Mesenchymal stem cell (in vitro differentiated cells and primary cell): ENCODE measurements around the gene METTL9. TPM values are rescaled to one million over a fixed set of nuclear protein-coding genes. Genes with fewer than 3 reads are reported as not detected.
"Not testable (repeated sequence)": the region's sequence is repeated elsewhere in the genome, so short reads cannot be mapped to it uniquely, and the experiment has no call there.

Experiments used
- DNase-seq: peaks from one replicate; pipeline ENCODE4 v3.0.0-alpha.2; 2013
- H2AFZ ChIP-seq: one replicate; pipeline ENCODE4 v1.6.1; 2013; ENCODE audit warnings: low read depth, mild to moderate bottlenecking, control low read depth, inconsistent platforms, low read length, moderate library complexity
- H2AK5ac ChIP-seq: 2 replicates; pipeline ENCODE4 v1.6.1; 2013; ENCODE audit warnings: low read length, moderate library complexity, mild to moderate bottlenecking, inconsistent platforms; ENCODE audit not compliant: severe bottlenecking
- H2BK120ac ChIP-seq: one replicate; pipeline ENCODE4 v1.6.1; 2013; ENCODE audit warnings: low read depth, mild to moderate bottlenecking, inconsistent platforms, low read length, moderate library complexity
- H2BK12ac ChIP-seq, 2 experiments: one replicate each; pipeline ENCODE4 v1.6.1; 2013; ENCODE audit warnings: inconsistent platforms in 2 of 2, low read length in 2 of 2, mild to moderate bottlenecking in 2 of 2, moderate library complexity in 2 of 2, control low read depth in 1 of 2
- H2BK15ac ChIP-seq: one replicate; pipeline ENCODE4 v1.6.1; 2013; ENCODE audit warnings: mild to moderate bottlenecking, low read depth, inconsistent platforms; ENCODE audit not compliant: poor library complexity, severe bottlenecking
- H2BK5ac ChIP-seq: 2 replicates; pipeline ENCODE4 v1.6.1; 2013; ENCODE audit warnings: low read depth, mild to moderate bottlenecking, low read length, control low read depth, inconsistent platforms; ENCODE audit not compliant: poor library complexity, severe bottlenecking
- H3K14ac ChIP-seq, 2 experiments: one replicate each; pipeline ENCODE4 v1.6.1; 2013; ENCODE audit warnings: inconsistent platforms in 2 of 2, low read length in 2 of 2, control low read depth in 1 of 2, mild to moderate bottlenecking in 1 of 2, moderate library complexity in 1 of 2
- H3K18ac ChIP-seq, 2 experiments: one replicate each; pipeline ENCODE4 v1.6.1; 2013; ENCODE audit warnings: inconsistent platforms in 2 of 2, low read length in 2 of 2, control low read depth in 1 of 2, low read depth in 1 of 2, mild to moderate bottlenecking in 1 of 2
- H3K23ac ChIP-seq, 2 experiments: one replicate each; pipeline ENCODE4 v1.6.1; 2013; ENCODE audit warnings: inconsistent platforms in 2 of 2, low read length in 2 of 2, mild to moderate bottlenecking in 2 of 2, moderate library complexity in 2 of 2, control low read depth in 1 of 2
- H3K27ac ChIP-seq: 2 replicates; pipeline ENCODE4 v1.5.1; 2013; ENCODE audit warnings: mild to moderate bottlenecking, moderate library complexity, low read length, control low read depth, inconsistent platforms; ENCODE audit not compliant: poor library complexity, severe bottlenecking
- H3K27me3 ChIP-seq, 2 experiments: 2 replicates each; pipeline versions ENCODE4 v1.6.1 to v1.7.0; 2013; ENCODE audit warnings: low read length in 2 of 2, mild to moderate bottlenecking in 2 of 2, moderate library complexity in 2 of 2, control low read depth in 1 of 2, inconsistent platforms in 1 of 2; ENCODE audit not compliant: control insufficient read depth in 1 of 2, insufficient read depth in 1 of 2
- H3K36me3 ChIP-seq, 2 experiments: 2 replicates each; pipeline versions ENCODE4 v1.6.1 to v1.7.0; 2013; ENCODE audit warnings: low read length in 2 of 2, control low read depth in 1 of 2, inconsistent platforms in 1 of 2, low read depth in 1 of 2, mild to moderate bottlenecking in 1 of 2; ENCODE audit not compliant: insufficient read depth in 2 of 2, control insufficient read depth in 1 of 2
- H3K4ac ChIP-seq, 2 experiments: one replicate each; pipeline ENCODE4 v1.6.1; 2013; ENCODE audit warnings: inconsistent platforms in 2 of 2, low read length in 2 of 2, mild to moderate bottlenecking in 2 of 2, moderate library complexity in 2 of 2, control low read depth in 1 of 2, low read depth in 1 of 2
- H3K4me1 ChIP-seq: 2 replicates; pipeline ENCODE4 v1.6.1; 2013; ENCODE audit warnings: low read depth, low read length, control low read depth; ENCODE audit not compliant: control insufficient read depth, insufficient read depth
- H3K4me2 ChIP-seq: 2 replicates; pipeline ENCODE4 v1.6.1; 2013; ENCODE audit warnings: low read length, mild to moderate bottlenecking, inconsistent platforms; ENCODE audit not compliant: poor library complexity, severe bottlenecking
- H3K4me3 ChIP-seq, 2 experiments: 2 replicates each; pipeline versions ENCODE4 v1.5.1 to v1.7.0; 2013; ENCODE audit warnings: low read length in 2 of 2, mild to moderate bottlenecking in 2 of 2, control low read depth in 1 of 2, low read depth in 1 of 2; ENCODE audit not compliant: insufficient read depth in 1 of 2
- H3K79me1 ChIP-seq: replicated peaks from 2 replicates; pipeline ENCODE4 v1.6.1; 2013; ENCODE audit warnings: mild to moderate bottlenecking, control low read depth, low read length, inconsistent platforms; ENCODE audit not compliant: poor library complexity, severe bottlenecking
- H3K9ac ChIP-seq: 2 replicates; pipeline ENCODE4 v1.7.0; 2013; ENCODE audit warnings: mild to moderate bottlenecking, low read length, moderate library complexity
- H3K9me3 ChIP-seq: 2 replicates; pipeline ENCODE4 v1.7.0; 2013; ENCODE audit warnings: mild to moderate bottlenecking, low read length; ENCODE audit not compliant: control insufficient read depth
- H4K8ac ChIP-seq: one replicate; pipeline ENCODE4 v1.6.1; 2013; ENCODE audit warnings: inconsistent platforms, mild to moderate bottlenecking, low read length, moderate library complexity
- H4K91ac ChIP-seq: one replicate; pipeline ENCODE4 v1.6.1; 2013; ENCODE audit warnings: mild to moderate bottlenecking, low read length, inconsistent platforms
- WGBS: methylation state at CpG from one replicate; pipeline ENCODE4 v1.1.7; 2013; ENCODE audit warnings: mixed read lengths; 5-methylcytosine and 5-hydroxymethylcytosine counted together
- polyA plus RNA-seq, 2 experiments: library from polyadenylated mRNA; stranded (reverse); fragments of 200-250 nt; gene quantifications; one replicate each; pipeline ENCODE4 v1.2.3, GENCODE V29; 2013

Gene METTL9
- polyA plus RNA-seq (2013, experiment 1 of 2), result 113 TPM
- polyA plus RNA-seq (2013, experiment 2 of 2), result 117 TPM

GRCh38 chr16:21599122-21600030 lies at the start of gene METTL9:
METTL9 (plus strand) TSS chr16:21599577; CDS start chr16:21599734, 157 bp downstream.
- H3K23ac ChIP-seq, result peak within 1 kb of the TSS; percentile 86 to 97
- WGBS, result under 1% methylated on average over 66 of the region's 100 CpGs
- peak within 1 kb of the TSS; percentile 95 to 97 for H3K4me3 ChIP-seq

GRCh38 chr16:21549975-21550374 lies 49.4 kb upstream of the METTL9 start:
- not testable (repeated sequence) for H4K91ac ChIP-seq, H3K27ac ChIP-seq, H2BK120ac ChIP-seq, H4K8ac ChIP-seq, H3K4me2 ChIP-seq, H2BK12ac ChIP-seq, H3K4ac ChIP-seq, H3K14ac ChIP-seq, H3K9me3 ChIP-seq, H2BK5ac ChIP-seq, H3K4me1 ChIP-seq, H3K4me3 ChIP-seq, H3K23ac ChIP-seq, H2AK5ac ChIP-seq, H3K36me3 ChIP-seq, H3K18ac ChIP-seq, H2AFZ ChIP-seq, DNase-seq, H3K79me1 ChIP-seq, H2BK15ac ChIP-seq, H3K9ac ChIP-seq
- peaks cover 4 to 22% of the 10 kb centered on the region in 2 experiments for H3K27me3 ChIP-seq
- WGBS, result 87% methylated on average over 12 of the region's 17 CpGs

More at GRCh38 chr16:21599122-21600030, at the start of gene METTL9:
- Histone ChIP-seq H4K91ac (peak within 1 kb of the TSS; percentile 90), H3K27ac (peak within 1 kb of the TSS; percentile 77), H2BK12ac (peak within 1 kb of the TSS; percentile 42 to 96), H2AFZ (peak within 1 kb of the TSS; percentile 96), H3K18ac (peak within 1 kb of the TSS; percentile 97), H3K4me1 (peaks cover 3% of the 10 kb centered on the region), H3K36me3 (no peaks in the 10 kb centered on the region), H3K4me2 (peak within 1 kb of the TSS; percentile 80), H3K4ac (peak within 1 kb of the TSS; percentile 36 to 98), H3K79me1 (no peaks in the 10 kb centered on the region), H3K9ac (peak within 1 kb of the TSS; percentile 95), H4K8ac (peak within 1 kb of the TSS; percentile 98), H3K14ac (peak within 1 kb of the TSS; percentile 49 to 100), H2BK15ac (peak within 1 kb of the TSS; percentile 97), H2AK5ac (no peak within 1 kb of the TSS), H2BK120ac (peak within 1 kb of the TSS; percentile 95), H2BK5ac (peak within 1 kb of the TSS; percentile 93), H3K27me3 (no peaks in the 10 kb centered on the region), H3K9me3 (no peaks in the 10 kb centered on the region)
- DNase-seq, result peak; percentile 95

GRCh38 chr16:21550435-21550834 lies 48.9 kb upstream of the METTL9 start:
- H3K23ac ChIP-seq, H2BK120ac ChIP-seq, H2BK12ac ChIP-seq, H2AFZ ChIP-seq, DNase-seq, H3K18ac ChIP-seq, H4K8ac ChIP-seq, H2AK5ac ChIP-seq, H3K4me3 ChIP-seq, H3K27ac ChIP-seq, H3K79me1 ChIP-seq, H3K36me3 ChIP-seq, H3K14ac ChIP-seq, H2BK5ac ChIP-seq, H4K91ac ChIP-seq, H2BK15ac ChIP-seq, H3K9me3 ChIP-seq, H3K9ac ChIP-seq, H3K4ac ChIP-seq, H3K4me2 ChIP-seq, H3K4me1 ChIP-seq: not testable (repeated sequence)
- H3K27me3 ChIP-seq, result peaks cover 4 to 24% of the 10 kb centered on the region in 2 experiments
- WGBS, result no CpG with 5 or more reads among the region's 5 CpGs

- not testable (repeated sequence) for H3K36me3 ChIP-seq, H3K79me1 ChIP-seq, H2BK120ac ChIP-seq, H3K23ac ChIP-seq, H3K4ac ChIP-seq, H2BK15ac ChIP-seq, H2AFZ ChIP-seq, H2BK5ac ChIP-seq, H2BK12ac ChIP-seq, H4K91ac ChIP-seq, H3K9me3 ChIP-seq, H3K9ac ChIP-seq, H3K4me1 ChIP-seq, H3K4me2 ChIP-seq, DNase-seq, H3K4me3 ChIP-seq, H2AK5ac ChIP-seq, H3K18ac ChIP-seq, H3K27ac ChIP-seq, H3K14ac ChIP-seq, H4K8ac ChIP-seq
- no CpG with 5 or more reads among the region's 7 CpGs for WGBS
- H3K27me3 ChIP-seq, result peaks cover 4 to 26% of the 10 kb centered on the region in 2 experiments
Measured at GRCh38 chr16:21551076-21551475, 48.3 kb upstream of the METTL9 start.
